GM18505 (cell line): ENCODE measurements around the gene VAPA.
"Not testable (repeated sequence)": the region's sequence is repeated elsewhere in the genome, so short reads cannot be mapped to it uniquely, and the experiment has no call there.

Source experiments
- ATAC-seq: cut with Tn5 transposase; IDR thresholded peaks from one replicate; pipeline ENCODE4 v1.9.1; 2021; ENCODE audit not compliant: unreplicated experiment
- POLR2A ChIP-seq: IDR thresholded peaks from 4 replicates; pipeline ENCODE4 v1.6.1; 2011; ENCODE audit warnings: borderline replicate concordance; ENCODE audit not compliant: insufficient read depth, insufficient read length; ENCODE audit errors: extremely low read depth

The VAPA gene

GRCh38 chr18:9876867-9877654 is 36.8 kb upstream of the VAPA start:
- no peak for TF ChIP-seq POLR2A
- ATAC-seq = no peak

GRCh38 chr18:9877655-9878014 is 36.2 kb upstream of the VAPA start:
- no peak for TF ChIP-seq POLR2A

GRCh38 chr18:9878095-9878494 is 35.7 kb upstream of the VAPA start:
- no peak for ATAC-seq

More at GRCh38 chr18:9877655-9878014, 36.2 kb upstream of the VAPA start:
- no peak for ATAC-seq

GRCh38 chr18:9878783-9879242 is 35.0 kb upstream of the VAPA start:
- no peak for ATAC-seq
- no peak for TF ChIP-seq POLR2A

More at GRCh38 chr18:9878095-9878494, 35.7 kb upstream of the VAPA start:
- TF ChIP-seq POLR2A = no peak

- no peak for TF ChIP-seq POLR2A
- no peak for ATAC-seq
Measured at GRCh38 chr18:9884090-9884489, 29.7 kb upstream of the VAPA start.

GRCh38 chr18:9884532-9885140 is 29.2 kb upstream of the VAPA start:
- TF ChIP-seq POLR2A = no peak
- no peak for ATAC-seq

GRCh38 chr18:9885170-9886004 is 28.4 kb upstream of the VAPA start, which contains the start of gene TXNDC2:
Gene TXNDC2 (plus strand): TSS chr18:9885973. CDS start chr18:9886681, 708 bp downstream.
- no peak for TF ChIP-seq POLR2A
- ATAC-seq = no peak

GRCh38 chr18:9886005-9886348 is 27.8 kb upstream of the VAPA start:
- ATAC-seq = no peak
- TF ChIP-seq POLR2A = no peak

GRCh38 chr18:9887992-9888391 is 25.8 kb upstream of the VAPA start:
- ATAC-seq = no peak
- no peak for TF ChIP-seq POLR2A

GRCh38 chr18:9890196-9890595 is 23.6 kb upstream of the VAPA start:
- ATAC-seq = no peak
- TF ChIP-seq POLR2A = no peak

- TF ChIP-seq POLR2A = no peak
- ATAC-seq = no peak
Measured at GRCh38 chr18:9890957-9891356, 22.9 kb upstream of the VAPA start.

GRCh38 chr18:9891515-9891914 is 22.3 kb upstream of the VAPA start:
- not testable (repeated sequence) for ATAC-seq

GRCh38 chr18:9894454-9895068 is 19.3 kb upstream of the VAPA start:
- no peak for TF ChIP-seq POLR2A

More at GRCh38 chr18:9894454-9895068, 19.3 kb upstream of the VAPA start:
- no peak for ATAC-seq
